OCI-LY3 (cell line): Measurements from ENCODE around the gene SEMA3G.

Experiments
- H2AFZ ChIP-seq: fragments of 200-600, 300-600 bp; shearing (Covaris generic); 2 replicates; pipeline ENCODE4 v1.6.0; 2014; ENCODE audit warnings: antibody characterized with exemption, low read depth, low read length
- H3K27ac ChIP-seq: fragments of 200-600, 300-600 bp; sonication (generic); 2 replicates; pipeline ENCODE4 v1.5.1; 2014; ENCODE audit warnings: mild to moderate bottlenecking, low read length, moderate library complexity, mixed read lengths
- H3K27me3 ChIP-seq: fragments of 200-600, 300-600 bp; sonication (generic); 2 replicates; pipeline ENCODE4 v1.6.1; 2014; ENCODE audit warnings: low read depth, low read length, mixed read lengths
- H3K36me3 ChIP-seq: fragments of 200-600, 300-600 bp; sonication (generic); replicated peaks from 2 replicates; pipeline ENCODE3; 2014; ENCODE audit warnings: low read depth, low read length, mixed read lengths
- H3K4me1 ChIP-seq: fragments of 300-600, 200-600 bp; sonication (generic); 2 replicates; pipeline ENCODE4 v1.6.1; 2014; ENCODE audit warnings: low read length, mixed read lengths
- H3K4me2 ChIP-seq: fragments of 200-600, 300-600 bp; sonication (generic); 2 replicates; pipeline ENCODE4 v1.6.1; 2014; ENCODE audit warnings: low read length, mixed read lengths
- H3K4me3 ChIP-seq: fragments of 300-600, 200-600 bp; sonication (generic); 2 replicates; pipeline ENCODE4 v1.5.1; 2014; ENCODE audit warnings: antibody characterized with exemption, mild to moderate bottlenecking, low read length, moderate library complexity
- H3K79me2 ChIP-seq: fragments of 300-600, 200-600 bp; shearing (Covaris generic); 2 replicates; pipeline ENCODE4 v1.6.1; 2014; ENCODE audit warnings: mild to moderate bottlenecking, low read length, mixed read lengths
- H3K9ac ChIP-seq: fragments of 300-600, 200-600 bp; shearing (Covaris generic); 2 replicates; pipeline ENCODE4 v1.6.0; 2014; ENCODE audit warnings: mild to moderate bottlenecking, low read length, moderate library complexity
- H3K9me3 ChIP-seq: fragments of 200-600, 300-600 bp; shearing (Covaris generic); 2 replicates; pipeline ENCODE4 v1.6.1; 2014; ENCODE audit warnings: low read length, mixed read lengths; ENCODE audit not compliant: insufficient read depth
- H4K20me1 ChIP-seq: fragments of 200-600, 300-600 bp; sonication (generic); 2 replicates; pipeline ENCODE4 v1.6.1; 2016; ENCODE audit warnings: low read length, mixed read lengths; ENCODE audit not compliant: insufficient read depth
- EZH2phosphoT487 ChIP-seq: fragments of 200-600 bp; shearing (Covaris generic); IDR thresholded peaks from 2 replicates; pipeline ENCODE4 v1.6.1; 2018; ENCODE audit warnings: antibody characterized with exemption, mixed run types, low read depth
- TF ChIP-seq, protein P1 (sequence below): fragments of 200-600, 300-600 bp; sonication (generic); IDR thresholded peaks from 2 replicates; pipeline ENCODE4 v1.5.1; 2014; ENCODE audit warnings: antibody characterized with exemption, low read length, low read depth

SEMA3G gene

DNA sequence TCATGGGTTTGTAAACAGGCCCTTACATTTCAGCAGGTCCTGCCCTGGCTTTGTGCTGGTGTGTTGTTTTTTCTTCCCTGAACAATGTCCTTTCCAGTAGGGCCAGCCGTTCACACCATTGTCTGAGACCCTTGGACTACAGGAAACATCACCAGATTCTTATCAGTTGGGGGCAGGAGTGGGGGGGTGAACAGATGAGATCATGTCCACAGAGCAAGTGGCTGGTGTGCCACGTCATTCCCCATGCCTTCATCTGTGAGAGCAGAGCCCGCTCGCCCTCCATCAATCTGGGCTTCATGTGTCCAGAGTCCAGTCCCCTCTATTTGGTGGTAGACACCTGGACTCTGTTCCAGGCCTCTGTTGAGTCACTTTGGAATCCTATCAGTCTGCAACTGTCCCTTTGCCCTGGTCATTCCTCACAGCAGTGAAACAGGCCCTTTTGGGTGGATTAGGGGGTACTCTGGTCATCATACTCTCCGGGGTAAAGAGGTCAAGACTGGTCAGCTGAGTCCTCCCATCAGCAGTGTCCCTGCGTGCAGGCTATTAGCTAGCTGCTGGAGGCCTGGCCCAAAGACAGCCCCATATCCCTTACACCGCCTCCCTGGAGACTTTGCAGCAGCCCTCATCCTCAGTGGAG is 15.0 kb downstream of the SEMA3G start:
- Histone ChIP-seq H3K4me3 (no peak overlapping the region), H3K9me3 (no peaks in the 10 kb centered on the region), H4K20me1 (no peaks in the 10 kb centered on the region), H3K4me2 (no peak overlapping the region), H3K9ac (no peak overlapping the region), H3K27ac (no peak overlapping the region), H3K79me2 (no peaks in the 10 kb centered on the region), H2AFZ (no peak overlapping the region), H3K4me1 (0 out of 2 replicates have a peak, but pooled peaks cover 3% of the 10 kb centered on the region), H3K27me3 (peaks cover 13% of the 10 kb centered on the region; the same call in 1 of the 2 replicates), H3K36me3 (no peaks in the 10 kb centered on the region)
- TF ChIP-seq, protein P1, sequence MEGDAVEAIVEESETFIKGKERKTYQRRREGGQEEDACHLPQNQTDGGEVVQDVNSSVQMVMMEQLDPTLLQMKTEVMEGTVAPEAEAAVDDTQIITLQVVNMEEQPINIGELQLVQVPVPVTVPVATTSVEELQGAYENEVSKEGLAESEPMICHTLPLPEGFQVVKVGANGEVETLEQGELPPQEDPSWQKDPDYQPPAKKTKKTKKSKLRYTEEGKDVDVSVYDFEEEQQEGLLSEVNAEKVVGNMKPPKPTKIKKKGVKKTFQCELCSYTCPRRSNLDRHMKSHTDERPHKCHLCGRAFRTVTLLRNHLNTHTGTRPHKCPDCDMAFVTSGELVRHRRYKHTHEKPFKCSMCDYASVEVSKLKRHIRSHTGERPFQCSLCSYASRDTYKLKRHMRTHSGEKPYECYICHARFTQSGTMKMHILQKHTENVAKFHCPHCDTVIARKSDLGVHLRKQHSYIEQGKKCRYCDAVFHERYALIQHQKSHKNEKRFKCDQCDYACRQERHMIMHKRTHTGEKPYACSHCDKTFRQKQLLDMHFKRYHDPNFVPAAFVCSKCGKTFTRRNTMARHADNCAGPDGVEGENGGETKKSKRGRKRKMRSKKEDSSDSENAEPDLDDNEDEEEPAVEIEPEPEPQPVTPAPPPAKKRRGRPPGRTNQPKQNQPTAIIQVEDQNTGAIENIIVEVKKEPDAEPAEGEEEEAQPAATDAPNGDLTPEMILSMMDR: no peak
- no peak for TF ChIP-seq EZH2phosphoT487

DNA sequence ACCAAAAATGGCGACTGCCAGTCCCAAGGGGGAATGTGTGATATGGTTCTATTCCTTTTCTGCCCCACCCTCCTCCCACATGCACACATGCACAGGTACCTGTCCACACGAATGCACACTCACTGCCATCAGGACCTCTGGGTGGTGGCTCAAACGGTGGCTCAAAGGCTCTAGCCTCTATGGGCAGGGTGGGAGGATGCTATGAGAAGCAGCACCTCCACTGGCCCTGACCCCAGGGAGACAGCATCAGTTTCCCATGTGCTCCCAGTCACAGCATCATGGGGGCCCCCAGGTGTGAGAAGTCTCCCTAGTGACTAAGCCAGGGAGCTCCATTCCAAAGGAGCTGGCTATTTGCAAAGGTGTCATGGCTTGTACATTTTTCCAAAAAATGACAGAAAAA is 15.9 kb downstream of the SEMA3G start:
- Histone ChIP-seq H3K4me1 (0 out of 2 replicates have a peak, but pooled peaks cover 3% of the 10 kb centered on the region), H3K36me3 (no peaks in the 10 kb centered on the region), H3K27me3 (peaks cover 7% of the 10 kb centered on the region; the same call in 1 of the 2 replicates), H2AFZ (no peak overlapping the region), H4K20me1 (no peaks in the 10 kb centered on the region), H3K9me3 (no peaks in the 10 kb centered on the region), H3K27ac (no peak overlapping the region), H3K4me3 (no peak overlapping the region), H3K79me2 (no peaks in the 10 kb centered on the region), H3K9ac (no peak overlapping the region), H3K4me2 (peak overlapping the region; percentile 42)
- no peak for TF ChIP-seq EZH2phosphoT487
- TF ChIP-seq, protein P1: no peak

DNA sequence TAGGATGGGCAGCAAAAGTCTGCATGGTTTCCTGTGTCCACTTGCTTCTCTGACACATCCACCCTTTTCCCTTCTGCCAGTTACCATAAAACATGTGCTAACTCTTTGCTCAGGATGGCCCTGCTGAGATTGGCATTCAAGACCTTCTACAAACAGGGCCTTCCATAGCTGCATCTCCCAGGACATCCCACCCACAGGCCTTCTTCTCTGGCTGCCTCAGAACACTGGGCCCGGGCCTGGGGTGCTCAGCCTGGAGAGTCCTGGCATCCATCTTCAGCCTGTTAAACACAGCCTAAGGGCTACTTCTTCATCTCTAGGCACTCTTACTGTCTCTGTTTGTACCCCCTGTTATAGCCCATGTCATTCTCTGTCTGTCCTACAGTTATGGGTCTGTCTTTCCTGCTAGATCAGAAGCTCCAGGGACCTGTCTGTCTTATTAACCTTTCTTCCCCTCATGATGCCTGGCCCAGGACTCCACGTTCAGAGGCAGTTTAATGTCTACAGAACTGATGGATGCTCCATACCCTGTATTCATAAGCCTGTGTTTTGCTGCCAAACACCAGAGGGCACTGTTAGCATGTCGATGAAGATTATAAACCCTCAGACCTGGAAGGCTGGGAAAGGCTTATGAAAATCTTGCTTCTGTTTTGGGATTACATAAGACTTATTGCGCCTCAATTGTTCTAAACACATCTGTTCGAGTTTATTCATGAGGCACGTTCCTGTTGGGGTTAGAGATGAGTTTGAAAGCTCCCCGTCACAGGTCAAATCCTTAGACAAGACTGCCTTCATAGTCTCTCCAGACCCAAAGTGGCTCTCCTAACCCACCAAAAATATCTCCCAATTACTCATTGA is 16.5 kb downstream of the SEMA3G start:
- Histone ChIP-seq H3K9me3 (no peaks in the 10 kb centered on the region), H4K20me1 (no peaks in the 10 kb centered on the region), H3K36me3 (no peaks in the 10 kb centered on the region), H2AFZ (0 out of 2 replicates have a peak overlapping the region, but pooled peaks have one; percentile 6), H3K4me2 (peak overlapping the region; percentile 42), H3K27me3 (peaks cover 3% of the 10 kb centered on the region; the same call in 1 of the 2 replicates), H3K4me3 (no peak overlapping the region), H3K4me1 (0 out of 2 replicates have a peak, but pooled peaks cover 3% of the 10 kb centered on the region), H3K9ac (no peak overlapping the region), H3K27ac (no peak overlapping the region), H3K79me2 (no peaks in the 10 kb centered on the region)
- TF ChIP-seq, protein P1: peak; percentile 94
- TF ChIP-seq EZH2phosphoT487: no peak

DNA sequence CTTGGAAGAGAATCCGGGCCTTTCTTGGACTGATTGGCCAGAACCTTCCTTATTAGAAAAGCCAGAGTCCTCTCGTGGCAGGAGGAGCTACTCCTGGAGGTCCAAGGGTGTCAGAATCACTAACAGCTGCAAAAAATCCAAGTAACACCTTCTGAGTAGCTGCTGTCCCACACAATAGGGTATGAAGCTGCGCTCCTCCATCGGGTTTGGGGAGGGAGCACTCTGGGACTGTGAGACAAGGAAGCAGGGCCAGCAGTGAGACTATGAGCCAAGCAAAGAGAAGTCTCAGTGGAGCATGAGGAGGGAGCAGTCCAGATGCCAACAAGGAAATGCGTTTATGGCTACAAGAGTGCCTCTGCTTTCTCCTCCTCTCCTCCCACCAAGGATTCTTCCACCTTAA is 21.7 kb downstream of the SEMA3G start:
- Histone ChIP-seq H3K27me3 (peaks cover 3% of the 10 kb centered on the region; the same call in 1 of the 2 replicates), H3K4me1 (no peaks in the 10 kb centered on the region), H4K20me1 (no peaks in the 10 kb centered on the region), H3K79me2 (no peaks in the 10 kb centered on the region), H3K9me3 (no peaks in the 10 kb centered on the region), H2AFZ (no peak overlapping the region), H3K4me3 (no peak overlapping the region), H3K27ac (no peak overlapping the region), H3K36me3 (no peaks in the 10 kb centered on the region), H3K9ac (no peak overlapping the region), H3K4me2 (no peak overlapping the region)
- TF ChIP-seq EZH2phosphoT487: no peak
- TF ChIP-seq, protein P1: no peak
